ENCODE data around the gene MPL. TPM values are rescaled to one million over a fixed set of nuclear protein-coding genes. Genes with fewer than 3 reads are reported as not detected.

Gene MPL
- total and polyA plus RNA-seq, 2 of the 13 experiments (the other 11 are each of a cell fraction or from before 2014, with no cell fraction given), result not detected

- FAIRE-seq (no peak), DNase-seq (ENCODE audit: low spot score) (no peak), ATAC-seq (no peak)
- Histone ChIP-seq H2AFZ (ENCODE audit: low read length) (no peak overlapping the region), H3K79me2 (ENCODE audit: insufficient read depth, low read length) (peaks cover 4% of the 10 kb centered on the region), H4K20me1 (ENCODE audit: insufficient read depth, low read length) (no peaks in the 10 kb centered on the region), H3K4me2 (ENCODE audit: low read depth, low read length) (no peak overlapping the region), H3K9me3 (ENCODE audit: low read length) (no peaks in the 10 kb centered on the region), H3K27me3 (ENCODE audit: control insufficient read depth in 1 of 2, insufficient read depth in 2 of 2, low read length in 2 of 2) (no peaks in the 10 kb centered on the region), H3K36me3 (replicated peaks in 1 of 2; ENCODE audit: control insufficient read depth in 1 of 2, insufficient read depth in 2 of 2, low read length in 2 of 2) (no peaks in the 10 kb centered on the region), H3K9ac (ENCODE audit: insufficient read depth, low read depth, low read length) (no peak overlapping the region), H3K4me3 (replicated peaks in 1 of 3; ENCODE audit: insufficient read depth in 1 of 3, low read depth in 2 of 3, low read length in 3 of 3) (no peak overlapping the region), H3K27ac (ENCODE audit: extremely low read length, insufficient read depth, low read length) (no peak overlapping the region), H3K4me1 (ENCODE audit: insufficient read depth, low read length) (peaks cover 8% of the 10 kb centered on the region; the same call in 1 of the 2 replicates)
- 67% methylated on average over 4 of the region's 4 CpGs for WGBS (ENCODE audit: low lambda C conversion rate)
- TF ChIP-seq ZNF274 (CRISPR knock-in tag; IDR thresholded peaks at IDR 0.05) (no peak), FOSL2 (CRISPR knock-in tag; IDR thresholded peaks at IDR 0.05) (peak; percentile 56)
- CTCF ChIA-PET (ENCODE audit: low intra/inter-chr PET ratio, low total read pairs), result no interaction called here
- in situ Hi-C loops (cut with HindIII; ENCODE audit: extremely low pct_ligation_motif_present, low pct_unique_long_range_greater_than_20kb) (no loop called here), intact Hi-C loops (cut with micrococcal nuclease; ENCODE audit: unreplicated experiment) (no loop called here)
- POLR2A ChIA-PET, result interaction anchor here (0.6 kb wide), 2 partner anchors 9 to 10 kb away, joined by 3 to 4 read pairs; no protein-coding TSS in a partner anchor
- BruUV-seq (replicated peaks), result no TSS peak
Observed at GRCh38 chr1:43373066-43373940, 35.7 kb downstream of the MPL start.

GRCh38 chr1:43376723-43377235 lies 39.2 kb downstream of the MPL start:
- BruUV-seq (replicated peaks), result no TSS peak
- in situ Hi-C loops (cut with HindIII; ENCODE audit: extremely low pct_ligation_motif_present, low pct_unique_long_range_greater_than_20kb), result no loop called here
- CTCF ChIA-PET (ENCODE audit: low intra/inter-chr PET ratio, low total read pairs), result no interaction called here

More at GRCh38 chr1:43376723-43377235, 39.2 kb downstream of the MPL start:
- FAIRE-seq (no peak), ATAC-seq (no peak), DNase-seq (ENCODE audit: low spot score) (no peak)
- H3K36me3 ChIP-seq (replicated peaks in 1 of 2; ENCODE audit: control insufficient read depth in 1 of 2, insufficient read depth in 2 of 2, low read length in 2 of 2), result peaks cover 2 to 7% of the 10 kb centered on the region in 2 experiments; a peak in 2 of 5 replicates
- no peak overlapping the region for H3K9ac ChIP-seq (ENCODE audit: insufficient read depth, low read depth, low read length)
- no peaks in the 10 kb centered on the region for H4K20me1 ChIP-seq (ENCODE audit: insufficient read depth, low read length)
- H3K27me3 ChIP-seq (ENCODE audit: control insufficient read depth in 1 of 2, insufficient read depth in 2 of 2, low read length in 2 of 2), result no peaks in the 10 kb centered on the region
- no peak overlapping the region for H3K4me3 ChIP-seq (replicated peaks in 1 of 3; ENCODE audit: insufficient read depth in 1 of 3, low read depth in 2 of 3, low read length in 3 of 3)
- no peaks in the 10 kb centered on the region for H3K79me2 ChIP-seq (ENCODE audit: insufficient read depth, low read length)
- TF ChIP-seq ZNF616 (CRISPR knock-in tag; IDR thresholded peaks at IDR 0.05; ENCODE audit: low read depth), result no peak
- no peaks in the 10 kb centered on the region for H3K9me3 ChIP-seq (ENCODE audit: low read length)
- H3K4me1 ChIP-seq (ENCODE audit: insufficient read depth, low read length), result peaks cover 3% of the 10 kb centered on the region
- H3K27ac ChIP-seq (ENCODE audit: extremely low read length, insufficient read depth, low read length), result no peak overlapping the region
- H3K4me2 ChIP-seq (ENCODE audit: low read depth, low read length), result no peak overlapping the region
- intact Hi-C loops (cut with micrococcal nuclease; ENCODE audit: unreplicated experiment), result no loop called here
- no peak overlapping the region for H2AFZ ChIP-seq (ENCODE audit: low read length)
- POLR2A ChIA-PET, result interaction anchor here (1.3 to 1.5 kb wide), 2 partner anchors 10 to 12 kb away, joined by 3 read pairs; no protein-coding TSS in a partner anchor
- 96% methylated on average over 7 of the region's 7 CpGs for WGBS (ENCODE audit: low lambda C conversion rate)

All from HepG2 (cell line).